Adrenal gland (tissue), 5 donors: ENCODE results near the gene HPCA.

ENCODE experiments used
- POLR2A ChIP-seq, 2 donors: fragments of 450-650 bp; IDR thresholded peaks; one replicate each; pipeline ENCODE4 v1.6.1; 2017; ENCODE audit warnings: antibody characterized with exemption in 2 of 2, mild to moderate bottlenecking in 2 of 2, moderate library complexity in 1 of 2
- TF ChIP-seq, protein P1 (sequence below), 6 experiments: fragments of 450-650 bp in 4 of 6; fragments of 200-600 bp in 2 of 6; sonication (generic) in 1 of 6; IDR thresholded peaks; 1 replicate in 5 of 6; 2 replicates in 1 of 6; pipeline versions ENCODE4 v1.5.1 to v1.8.0; 2016 to 2021; ENCODE audit warnings: antibody characterized with exemption in 6 of 6, mild to moderate bottlenecking in 2 of 6, moderate library complexity in 1 of 6
- donor health status: DM: no; HTN: no; CAD: no.

DNA sequence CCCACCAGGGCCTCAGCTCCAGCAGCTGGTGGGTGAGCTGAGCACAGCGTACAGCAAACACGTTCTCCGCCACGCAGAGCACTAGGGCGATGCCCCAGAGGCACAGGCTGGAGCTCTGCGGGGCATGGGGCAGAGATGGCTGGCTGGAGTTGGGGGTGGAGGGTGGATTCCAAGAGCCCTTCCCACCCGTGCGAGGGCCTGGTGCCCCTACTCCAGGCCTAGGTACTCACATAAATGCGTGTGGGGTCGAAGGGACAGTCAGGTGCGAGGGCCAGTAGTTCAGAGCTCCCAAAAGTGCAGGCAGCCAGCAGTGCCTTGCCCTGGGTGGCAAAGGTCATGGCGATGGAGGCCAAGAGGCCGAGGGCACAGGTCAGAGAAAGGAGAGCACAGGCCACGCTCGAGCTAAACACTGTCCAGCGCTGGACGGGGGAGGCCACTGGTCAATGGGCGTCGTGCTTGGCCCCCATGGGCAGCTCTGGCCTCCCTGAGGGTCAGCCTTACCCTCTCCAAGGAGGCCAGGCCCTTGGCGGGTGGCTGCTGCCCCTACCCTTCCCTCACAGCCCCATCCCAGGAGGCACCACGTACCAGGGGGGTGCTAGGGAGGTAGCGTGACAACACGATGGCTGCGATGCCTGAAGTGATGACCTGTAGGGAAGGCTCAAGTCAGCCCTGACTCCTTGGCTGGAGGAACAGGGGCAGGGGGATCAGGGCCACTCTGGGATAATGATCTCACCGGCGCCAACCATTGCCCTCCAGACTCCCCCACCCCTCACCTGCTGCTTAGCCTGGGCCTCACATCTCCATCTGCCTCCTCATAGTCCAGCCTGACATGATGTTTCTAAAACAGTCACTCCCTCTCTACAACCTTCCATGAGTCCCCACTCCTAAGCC is 9.3 kb downstream of the HPCA start:
- TF ChIP-seq, protein P1, sequence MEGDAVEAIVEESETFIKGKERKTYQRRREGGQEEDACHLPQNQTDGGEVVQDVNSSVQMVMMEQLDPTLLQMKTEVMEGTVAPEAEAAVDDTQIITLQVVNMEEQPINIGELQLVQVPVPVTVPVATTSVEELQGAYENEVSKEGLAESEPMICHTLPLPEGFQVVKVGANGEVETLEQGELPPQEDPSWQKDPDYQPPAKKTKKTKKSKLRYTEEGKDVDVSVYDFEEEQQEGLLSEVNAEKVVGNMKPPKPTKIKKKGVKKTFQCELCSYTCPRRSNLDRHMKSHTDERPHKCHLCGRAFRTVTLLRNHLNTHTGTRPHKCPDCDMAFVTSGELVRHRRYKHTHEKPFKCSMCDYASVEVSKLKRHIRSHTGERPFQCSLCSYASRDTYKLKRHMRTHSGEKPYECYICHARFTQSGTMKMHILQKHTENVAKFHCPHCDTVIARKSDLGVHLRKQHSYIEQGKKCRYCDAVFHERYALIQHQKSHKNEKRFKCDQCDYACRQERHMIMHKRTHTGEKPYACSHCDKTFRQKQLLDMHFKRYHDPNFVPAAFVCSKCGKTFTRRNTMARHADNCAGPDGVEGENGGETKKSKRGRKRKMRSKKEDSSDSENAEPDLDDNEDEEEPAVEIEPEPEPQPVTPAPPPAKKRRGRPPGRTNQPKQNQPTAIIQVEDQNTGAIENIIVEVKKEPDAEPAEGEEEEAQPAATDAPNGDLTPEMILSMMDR (IDR thresholded peaks at IDR 0.05) = no peak
- no peak for TF ChIP-seq POLR2A (IDR thresholded peaks at IDR 0.05)
